Putamen (tissue), 1 donor: ENCODE data around the gene TRMT1.

Experiments
- DNase-seq: peaks from one replicate; pipeline ENCODE4 v3.0.0-alpha.2; 2016; ENCODE audit warnings: low spot score

The TRMT1 gene

GRCh38 chr19:13090511-13091231 lies 25.9 kb downstream of the TRMT1 start:
- DNase-seq, result no peak

DNA sequence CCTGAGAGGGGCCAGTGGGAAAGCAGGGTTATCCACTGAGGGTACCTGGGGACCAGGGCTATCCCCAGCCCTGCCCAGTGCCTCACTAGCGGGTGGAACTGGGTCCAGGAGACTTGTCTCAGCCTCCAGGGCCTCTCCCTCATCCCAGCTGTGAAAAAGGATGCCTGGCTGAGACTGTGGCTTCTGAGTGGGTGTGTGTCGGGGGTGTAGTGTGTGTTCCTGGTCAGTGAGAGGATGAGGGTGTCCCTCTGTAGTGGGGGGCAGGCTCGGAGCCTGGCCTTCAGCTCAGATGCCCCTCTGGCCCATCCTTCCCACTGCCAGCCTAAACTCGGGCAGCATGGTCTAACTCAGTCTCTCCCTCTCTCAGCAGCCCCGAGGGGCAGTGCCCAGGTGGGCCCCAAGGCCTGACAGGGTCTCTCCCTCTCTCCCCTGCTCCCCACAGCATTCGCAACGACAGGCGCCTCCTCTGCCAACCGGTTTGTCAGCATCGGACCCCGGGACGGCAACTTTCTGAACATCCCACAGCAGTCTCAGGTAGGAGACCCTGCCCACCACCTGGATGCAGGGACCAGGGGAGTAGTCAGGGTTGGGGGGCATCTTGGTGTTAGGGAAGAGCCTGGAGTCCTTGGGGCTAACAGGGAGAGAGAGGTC lies 26.6 kb downstream of the TRMT1 start:
- DNase-seq, result no peak

DNA sequence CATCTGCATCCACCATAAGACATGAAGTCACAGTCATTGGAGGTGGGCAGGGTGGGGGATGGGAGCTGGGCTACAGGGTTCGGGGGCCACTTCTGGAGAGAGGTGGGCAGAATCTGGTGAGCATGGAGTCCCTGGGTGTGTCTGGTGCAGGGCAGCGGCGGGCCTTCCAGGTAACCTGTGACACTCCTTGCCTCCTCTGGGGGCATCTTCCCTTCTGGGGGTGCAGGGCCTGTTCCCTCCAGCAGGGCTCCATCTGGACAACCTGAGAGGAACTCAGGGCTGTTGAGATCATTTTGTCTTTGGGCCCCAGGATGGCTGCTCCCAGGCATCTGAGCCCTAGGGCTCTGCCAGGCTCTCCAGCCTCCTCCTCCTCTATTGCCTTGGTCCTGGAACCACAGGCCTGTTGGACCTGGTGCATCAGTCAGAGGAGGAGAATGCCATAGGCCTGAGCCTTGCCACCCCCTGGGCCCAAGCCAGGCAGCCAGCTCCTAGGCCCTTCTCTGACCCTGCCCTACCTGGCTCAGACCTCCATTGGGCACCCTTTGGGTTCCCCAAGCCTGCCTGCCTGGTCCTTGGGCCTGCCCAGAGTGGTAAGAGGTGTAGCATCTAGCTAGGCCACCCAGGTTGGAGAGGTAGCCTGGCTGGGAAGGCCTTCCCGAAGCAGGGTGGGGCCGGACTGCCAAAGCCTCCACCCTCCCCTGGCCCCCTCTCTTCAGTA lies 27.2 kb downstream of the TRMT1 start:
- DNase-seq, result no peak

DNA sequence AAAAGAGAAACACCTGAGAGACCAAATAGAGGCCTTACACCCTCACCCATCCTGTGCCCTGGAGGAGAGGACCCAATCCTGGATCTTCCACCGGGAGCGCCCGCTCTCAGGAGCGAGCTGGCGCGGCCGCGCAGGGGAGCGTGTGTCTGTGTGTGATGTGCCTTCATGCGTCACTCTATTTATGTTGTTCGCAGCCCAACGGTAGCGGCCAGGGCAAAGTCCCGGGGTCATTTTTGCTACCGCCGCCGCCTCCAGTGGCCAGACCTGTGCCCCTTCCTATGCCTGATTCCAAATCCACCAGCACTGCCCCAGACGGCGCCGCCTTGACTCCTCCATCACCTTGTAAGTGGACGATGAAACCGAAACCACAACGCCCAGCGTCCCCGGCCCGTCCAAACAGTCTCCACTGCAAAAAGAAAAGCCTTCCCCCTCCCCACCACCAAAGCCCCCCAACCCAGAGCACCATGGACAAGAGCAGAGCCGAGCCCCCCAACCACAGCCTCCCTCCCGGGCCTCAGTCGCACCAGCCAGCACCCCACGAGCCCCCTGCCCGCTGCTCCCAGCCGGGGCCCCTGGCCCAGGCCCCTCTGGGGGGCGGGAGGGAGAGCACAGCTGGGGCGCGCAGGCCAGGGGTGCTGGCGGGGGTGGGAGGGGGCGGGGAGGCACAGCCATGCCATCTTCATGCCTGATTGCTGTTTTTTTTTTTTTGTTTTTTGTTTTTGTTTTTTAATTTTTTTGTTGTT lies 28.6 kb downstream of the TRMT1 start:
- no peak for DNase-seq

- DNase-seq, result no peak
These were observed 29.2 kb downstream of the TRMT1 start for GRCh38 chr19:13087295-13087694.

- DNase-seq, result no peak
These were observed 30.2 kb downstream of the TRMT1 start for GRCh38 chr19:13086341-13086740.

- no peak for DNase-seq
These were observed 30.9 kb downstream of the TRMT1 start for GRCh38 chr19:13085666-13086065.

DNA sequence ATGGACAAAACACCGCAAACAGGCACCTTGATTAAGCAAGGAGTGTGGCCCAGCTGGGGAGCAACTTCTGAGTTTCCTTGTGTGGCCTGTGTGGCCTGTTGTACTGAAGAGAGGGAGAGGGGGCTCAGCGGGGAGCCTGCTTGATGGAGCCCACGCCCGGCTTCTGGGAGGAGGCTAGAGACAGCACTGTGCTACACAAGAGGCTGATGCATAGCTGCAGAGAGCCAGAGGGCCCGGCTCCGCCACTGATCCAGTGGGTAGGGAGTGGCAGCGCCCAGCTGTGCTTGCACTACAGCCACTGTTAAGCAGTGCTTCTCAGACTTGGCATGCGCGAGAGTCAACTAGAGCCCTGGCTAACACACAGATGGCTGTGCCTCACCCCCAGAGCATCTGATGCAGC lies 32.9 kb downstream of the TRMT1 start:
- DNase-seq, result no peak

DNA sequence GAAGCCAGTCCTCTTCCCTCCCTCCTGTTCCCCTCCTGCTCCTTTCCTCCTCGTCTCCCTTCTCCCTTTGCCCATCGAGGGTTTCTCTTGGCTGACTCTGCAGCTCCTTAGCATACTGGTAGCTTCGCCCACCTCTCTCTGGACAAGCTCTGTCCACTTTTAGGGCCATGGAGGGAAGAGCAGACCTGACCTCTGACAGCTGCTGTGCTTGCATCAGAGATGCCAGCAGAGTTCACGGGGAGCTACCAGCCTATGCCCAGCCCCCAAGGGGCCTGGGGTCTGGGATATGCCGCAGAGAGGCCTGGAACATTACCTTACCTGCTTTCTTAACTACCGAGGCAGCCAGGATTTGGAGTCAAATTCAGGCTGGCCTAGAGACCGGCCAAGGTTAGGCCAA lies 33.5 kb downstream of the TRMT1 start:
- DNase-seq, result no peak

- no peak for DNase-seq
These were observed 34.1 kb downstream of the TRMT1 start for GRCh38 chr19:13082192-13083007.

DNA sequence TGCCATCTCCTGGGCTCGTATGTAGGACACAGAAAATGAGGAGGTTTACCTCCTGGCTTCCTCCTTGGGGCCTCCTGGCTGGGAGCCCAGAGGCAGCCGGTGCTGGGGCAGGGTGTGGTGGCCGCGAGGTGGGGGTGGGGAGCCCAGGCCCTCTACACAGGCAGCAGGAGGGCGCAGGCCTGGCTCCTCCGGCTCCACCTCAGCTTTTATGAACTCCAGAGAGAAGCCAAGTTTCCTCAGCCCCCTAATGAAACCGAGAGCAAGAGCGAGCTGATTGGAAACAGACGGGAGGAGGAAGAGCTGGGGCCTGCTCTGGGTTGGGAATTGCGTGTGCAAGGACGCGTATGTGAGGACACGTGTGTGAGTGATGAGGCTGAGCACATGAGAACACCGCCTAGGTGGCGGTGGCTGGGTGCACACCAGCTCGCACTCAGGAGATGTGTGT lies 37.0 kb downstream of the TRMT1 start:
- DNase-seq, result no peak

GRCh38 chr19:13078897-13079541 lies 37.5 kb downstream of the TRMT1 start:
- DNase-seq, result no peak

- DNase-seq, result no peak
These were observed 38.2 kb downstream of the TRMT1 start for GRCh38 chr19:13078381-13078780.

DNA sequence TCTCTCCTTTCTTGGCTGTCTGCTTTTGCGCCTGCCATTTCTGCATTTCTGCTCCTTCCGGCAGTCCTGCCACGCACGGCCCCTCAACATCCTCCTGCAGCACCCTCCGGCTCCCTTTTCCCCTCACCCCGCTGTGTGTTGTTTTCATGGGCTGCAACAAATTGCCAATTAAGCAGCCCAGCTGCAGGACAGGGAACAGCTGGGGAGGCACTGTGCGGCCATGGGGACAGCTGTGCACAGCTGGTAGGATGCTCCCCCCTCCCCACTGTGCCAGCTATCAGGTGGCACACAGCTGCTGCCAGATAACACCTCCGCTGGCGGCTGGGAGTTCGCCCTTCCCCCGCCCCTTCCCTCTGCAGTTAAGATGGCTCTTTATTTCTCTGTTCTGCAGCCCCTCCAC lies 39.3 kb downstream of the TRMT1 start:
- DNase-seq, result no peak

- no peak for DNase-seq
These were observed 39.8 kb downstream of the TRMT1 start for GRCh38 chr19:13076787-13077186.

DNA sequence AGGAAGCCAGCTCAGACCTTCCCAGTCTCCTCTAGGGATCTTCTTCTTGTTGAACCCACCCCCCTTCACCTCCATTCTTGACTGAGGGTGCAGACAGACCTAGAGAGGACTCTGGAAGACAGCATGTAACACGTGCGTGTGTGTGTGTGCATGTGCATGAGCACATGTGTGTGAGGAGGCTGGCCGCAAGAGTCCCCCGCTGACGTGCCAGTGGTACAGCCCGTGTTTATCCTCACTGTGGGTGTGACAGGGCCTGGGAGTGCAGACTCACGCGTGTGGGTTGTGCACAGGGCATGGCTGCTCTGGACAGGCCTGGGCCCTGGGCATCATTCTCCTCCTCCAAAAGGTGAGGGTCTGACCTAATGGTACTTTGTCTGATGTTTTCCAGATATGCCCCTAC lies 40.2 kb downstream of the TRMT1 start:
- no peak for DNase-seq

DNA sequence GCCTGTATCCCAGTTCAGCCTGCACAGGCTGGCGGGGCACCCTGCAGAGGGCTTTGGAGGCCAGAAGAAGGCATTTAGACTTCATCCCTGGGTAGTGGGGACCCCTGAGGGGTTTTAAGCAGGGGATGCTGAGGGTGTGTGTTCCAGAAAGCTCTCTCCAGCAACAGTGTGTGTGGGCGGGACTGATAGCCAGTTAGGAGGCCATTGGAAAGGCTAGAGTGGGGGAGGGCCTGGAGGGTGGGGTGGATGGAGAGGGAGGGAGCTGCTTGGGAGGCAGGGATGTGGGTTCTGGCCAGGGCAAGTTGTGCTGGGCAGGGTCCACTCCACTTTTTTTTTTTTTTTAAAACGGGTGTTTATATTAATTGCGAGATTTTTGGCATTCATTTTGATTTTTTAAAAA lies 42.2 kb downstream of the TRMT1 start:
- no peak for DNase-seq

DNA sequence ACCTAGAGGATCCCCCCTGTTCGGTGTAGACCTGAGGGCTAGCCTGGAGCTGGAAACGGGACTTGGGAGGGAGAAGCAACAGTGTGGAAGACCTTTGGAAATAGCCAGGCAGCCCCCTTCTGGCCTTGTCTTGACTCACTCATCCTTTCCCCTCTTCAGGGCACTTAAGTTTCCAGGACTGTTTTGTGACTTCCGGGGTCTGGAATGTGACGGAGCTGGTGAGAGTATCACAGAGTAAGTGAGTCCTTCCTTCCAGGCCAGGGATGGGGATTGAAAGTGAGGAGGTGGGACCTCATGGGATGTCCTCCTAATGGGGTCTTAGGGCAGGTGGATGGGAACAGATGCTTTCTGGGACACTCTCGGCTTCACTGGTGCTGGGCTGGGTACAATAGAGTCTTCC lies 43.3 kb downstream of the TRMT1 start:
- no peak for DNase-seq

- DNase-seq, result peak; percentile 96
These were observed 44.2 kb downstream of the TRMT1 start for GRCh38 chr19:13072188-13072908.

- DNase-seq, result no peak
These were observed 44.9 kb downstream of the TRMT1 start for GRCh38 chr19:13071444-13072187.
